Measurements from ENCODE around the gene ERBB4.
A peak's percentile ranks its signal among the peaks of the same experiment; 100 is the strongest.
"Not testable (repeated sequence)": the region's sequence is repeated elsewhere in the genome, so short reads cannot be mapped to it uniquely, and the experiment has no call there.

ERBB4 gene

GRCh38 chr2:212197776-212198175, 340.8 kb downstream of the ERBB4 start:
- no peak for DNase-seq

GRCh38 chr2:212195626-212196025, 343.0 kb downstream of the ERBB4 start:
- no peak for DNase-seq

GRCh38 chr2:212194396-212194795, 344.2 kb downstream of the ERBB4 start:
- DNase-seq, result no peak

- DNase-seq, result no peak
Measured at GRCh38 chr2:212193803-212194202, 344.8 kb downstream of the ERBB4 start.

DNA sequence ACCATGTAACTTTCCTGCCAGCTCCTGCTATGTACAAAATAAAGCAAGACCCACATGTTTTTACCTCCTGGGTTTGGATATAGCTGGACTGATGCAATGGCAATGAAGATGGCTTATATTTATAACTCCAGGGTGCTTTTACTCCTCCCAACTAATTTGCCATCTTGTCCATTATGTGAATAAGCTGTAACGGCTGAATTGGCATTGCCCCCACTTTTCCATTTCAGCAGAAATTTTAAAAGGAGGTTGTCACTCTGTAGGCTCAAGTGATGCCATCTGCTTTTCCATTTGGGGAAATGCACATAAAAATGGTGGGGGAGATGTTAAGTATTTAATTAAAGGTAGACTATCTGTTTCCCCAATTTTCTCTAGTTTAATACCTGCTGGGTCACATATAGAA, 345.5 kb downstream of the ERBB4 start:
- DNase-seq, result no peak

- not testable (repeated sequence) for DNase-seq
Measured at GRCh38 chr2:212191438-212191837, 347.2 kb downstream of the ERBB4 start.

GRCh38 chr2:212186166-212186565, 352.4 kb downstream of the ERBB4 start:
- DNase-seq, result no peak

DNA sequence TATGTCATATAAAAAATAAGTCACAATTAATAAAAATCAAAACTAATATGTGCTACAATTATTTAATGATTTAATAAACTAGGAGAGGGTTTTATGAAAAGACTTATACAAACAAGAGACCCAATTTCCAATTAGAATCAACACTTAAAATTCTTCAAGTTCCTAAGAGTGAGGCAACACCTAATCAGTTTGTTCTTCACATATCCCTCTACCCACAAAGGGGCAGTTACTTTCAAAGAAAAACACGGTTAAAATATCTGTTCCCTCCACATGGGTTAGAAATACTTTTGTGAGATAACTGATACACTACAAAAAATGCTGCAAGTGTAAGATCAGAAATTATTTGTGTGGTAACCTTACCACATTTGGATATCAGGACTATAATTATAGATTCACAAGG, 357.0 kb downstream of the ERBB4 start:
- DNase-seq, result no peak

GRCh38 chr2:212180408-212181083, 358.1 kb downstream of the ERBB4 start:
- DNase-seq, result no peak

GRCh38 chr2:212177724-212178123, 360.9 kb downstream of the ERBB4 start:
- DNase-seq, result no peak

DNA sequence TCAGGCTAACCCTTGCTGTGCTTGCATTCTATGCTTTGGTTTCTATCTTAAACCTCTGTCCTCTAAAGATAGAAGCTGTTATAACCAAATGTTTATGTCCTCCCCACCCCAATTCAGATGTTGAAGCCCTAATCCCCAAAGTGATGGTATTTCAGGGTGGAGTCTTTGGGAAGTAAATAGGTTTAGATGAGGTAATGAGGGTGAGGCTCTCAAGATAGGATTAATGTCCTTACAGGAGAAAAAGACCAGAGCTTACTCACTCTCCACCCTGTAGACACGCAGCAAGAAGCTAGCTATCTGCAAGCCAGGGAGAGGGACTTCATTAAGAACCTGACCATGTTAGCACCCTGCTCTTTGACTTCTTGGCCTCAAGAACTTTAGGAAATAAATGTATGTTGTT, 362.5 kb downstream of the ERBB4 start:
- DNase-seq, result no peak

- no peak for DNase-seq
Measured at GRCh38 chr2:212173756-212174510, 364.7 kb downstream of the ERBB4 start.

DNA sequence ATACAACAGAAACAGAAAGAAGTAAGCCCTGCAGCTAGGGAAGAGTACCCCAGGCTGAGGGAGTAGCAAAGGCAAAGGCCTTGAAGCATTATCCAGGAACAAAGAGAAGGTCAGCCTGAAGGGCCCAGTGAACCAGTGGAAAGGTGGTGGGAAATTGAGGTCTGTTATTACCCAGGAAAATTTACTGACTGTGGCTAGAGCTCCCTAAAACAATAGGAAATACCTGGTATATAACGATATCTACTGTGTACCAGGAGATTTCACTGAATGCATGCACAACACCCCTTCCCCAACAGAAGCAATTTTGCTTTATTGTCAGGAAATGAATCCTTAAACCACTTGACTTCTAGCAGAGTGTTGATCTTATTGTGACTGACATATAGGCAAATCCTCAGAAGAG, 365.3 kb downstream of the ERBB4 start:
- DNase-seq, result no peak

DNA sequence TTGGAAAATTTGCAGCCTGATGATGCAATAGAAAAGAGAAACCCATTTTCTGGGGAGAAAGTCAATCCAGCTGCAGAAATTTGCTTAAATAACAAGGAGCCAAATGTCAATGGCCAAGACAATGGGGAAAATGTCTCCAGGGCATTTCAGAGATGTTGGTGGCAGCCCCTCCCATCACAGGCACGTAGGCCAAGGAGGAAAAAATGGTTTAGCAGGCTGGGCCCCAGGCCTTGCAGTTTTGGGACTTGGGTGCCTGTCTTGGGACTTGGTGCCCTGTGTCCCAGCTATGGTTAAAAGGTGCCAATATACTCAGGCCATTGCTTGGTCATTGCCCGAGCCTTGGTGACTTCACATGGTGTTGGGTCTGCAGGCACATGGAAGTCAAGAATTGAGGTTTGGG, 368.2 kb downstream of the ERBB4 start:
- DNase-seq, result no peak

DNA sequence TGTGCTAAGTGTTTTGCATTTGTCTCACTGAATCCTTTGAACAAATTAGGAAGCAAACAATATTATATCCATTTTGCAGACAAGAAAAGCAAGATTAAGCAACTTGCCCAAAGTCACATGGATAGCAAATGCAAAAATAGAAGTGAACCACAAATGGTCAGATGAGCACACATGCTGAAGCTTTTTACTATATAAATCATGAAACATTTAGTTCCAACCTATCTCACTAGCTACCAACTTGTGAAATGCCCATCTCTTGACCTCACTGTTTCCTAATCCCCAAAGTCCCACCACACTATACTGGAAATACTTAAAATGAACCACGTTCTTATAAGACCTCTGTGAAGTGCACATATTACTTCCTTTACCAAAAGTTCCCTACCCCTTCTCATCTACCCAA, 380.5 kb downstream of the ERBB4 start:
- peak in 2 of 4 experiments; percentile 9 to 24 for DNase-seq

GRCh38 chr2:212157012-212157411, 381.6 kb downstream of the ERBB4 start:
- DNase-seq, result peak in 1 of 4 experiments; percentile 3

GRCh38 chr2:212156088-212156487, 382.5 kb downstream of the ERBB4 start:
- no peak for DNase-seq

- DNase-seq, result no peak
Measured at GRCh38 chr2:212154477-212154878, 384.1 kb downstream of the ERBB4 start.

- no peak for DNase-seq
Measured at GRCh38 chr2:212153923-212154322, 384.7 kb downstream of the ERBB4 start.

GRCh38 chr2:212147921-212148513, 390.6 kb downstream of the ERBB4 start:
- peak in 3 of 4 experiments; percentile 21 to 46 (median 36) for DNase-seq

- DNase-seq, result no peak
Measured at GRCh38 chr2:212146416-212146815, 392.2 kb downstream of the ERBB4 start.

- no peak for DNase-seq
Measured at GRCh38 chr2:212145121-212145520, 393.5 kb downstream of the ERBB4 start.

DNA sequence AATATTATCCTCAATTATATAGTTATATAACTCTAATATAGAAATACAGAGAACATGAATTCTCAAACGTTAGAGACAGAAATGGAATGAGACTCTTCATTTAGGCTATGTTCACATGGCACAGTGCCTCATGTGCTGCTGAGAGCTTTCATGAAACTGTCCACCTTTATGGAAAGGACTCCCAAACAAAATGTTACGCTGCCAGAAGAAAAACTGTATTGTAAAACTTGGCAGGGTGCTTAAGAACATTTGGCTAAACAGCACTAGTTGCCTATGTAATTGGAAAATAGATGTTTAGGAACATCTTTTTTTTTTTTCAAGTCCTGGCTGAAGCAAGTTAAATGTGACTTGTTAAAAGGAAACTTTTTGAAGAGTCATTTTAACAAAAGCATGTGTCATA, 396.0 kb downstream of the ERBB4 start:
- DNase-seq, result no peak

DNA sequence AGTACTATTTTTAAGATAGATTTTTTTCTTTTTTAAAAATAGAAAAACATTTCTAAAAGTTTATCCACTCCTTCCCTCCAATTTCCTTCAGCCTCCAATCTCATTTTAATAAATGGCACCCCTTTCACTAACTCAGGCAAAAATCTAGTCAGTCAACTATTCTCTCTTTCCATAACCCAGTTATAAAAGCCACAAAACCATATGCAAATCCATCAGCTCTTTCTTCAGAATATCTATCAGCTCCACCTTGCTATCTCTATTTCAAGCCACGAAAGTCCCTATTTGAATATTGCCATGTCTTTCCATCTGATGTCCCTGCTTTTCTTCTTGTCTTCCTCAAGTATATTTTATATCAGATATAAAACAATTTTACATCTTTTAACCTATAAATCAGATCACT, 397.1 kb downstream of the ERBB4 start:
- no peak for DNase-seq
